MCF 10A (cell line): ENCODE measurements around the gene ASTN2. TPM values are rescaled to one million over a fixed set of nuclear protein-coding genes. Genes with fewer than 3 reads are reported as not detected.

Experiments used
- BruUV-seq: library from RNA; stranded (reverse); fragments of 400-500 nt; replicated peaks from 2 replicates; lab custom pipeline; 2021; lab: Mats Ljungman, UMichigan
- CTCF ChIA-PET: fragments of 300-600 bp; sonication (Branson Sonifier 250); formaldehyde crosslinking; extraction: SDS; loops from one replicate; lab custom pipeline; 2021; ENCODE audit warnings: antibody characterized with exemption, inconsistent platforms; lab: Yijun Ruan, JAX
- POLR2A ChIA-PET: fragments of 300-600, 350-650 bp; sonication (Branson Sonifier 250); formaldehyde crosslinking; extraction: SDS; loops from one replicate; lab custom pipeline; 2020; ENCODE audit warnings: antibody characterized with exemption, inconsistent platforms; lab: Yijun Ruan, JAX
- DNase-seq: peaks from one replicate; pipeline ENCODE4 v3.0.0-alpha.2; 2018; ENCODE audit not compliant: unreplicated experiment
- H3K27ac Mint-ChIP-seq: one replicate; pipeline ENCODE4 v1.8.0; 2022; ENCODE audit warnings: mild to moderate bottlenecking, low read depth, mixed read lengths; ENCODE audit not compliant: unreplicated experiment
- H3K27me3 Mint-ChIP-seq: one replicate; pipeline ENCODE4 v1.8.0; 2022; ENCODE audit warnings: mixed read lengths; ENCODE audit not compliant: insufficient read depth, unreplicated experiment
- H3K36me3 Mint-ChIP-seq: one replicate; pipeline ENCODE4 v1.8.0; 2022; ENCODE audit warnings: mild to moderate bottlenecking, moderate library complexity, mixed read lengths; ENCODE audit not compliant: insufficient read depth, unreplicated experiment
- H3K4me1 Mint-ChIP-seq: one replicate; pipeline ENCODE4 v1.8.0; 2022; ENCODE audit warnings: mixed read lengths; ENCODE audit not compliant: insufficient read depth, unreplicated experiment
- H3K4me3 Mint-ChIP-seq: one replicate; pipeline ENCODE4 v1.8.0; 2022; ENCODE audit warnings: mild to moderate bottlenecking, moderate library complexity, mixed read lengths; ENCODE audit not compliant: unreplicated experiment
- H3K9me3 Mint-ChIP-seq: one replicate; pipeline ENCODE4 v1.8.0; 2022; ENCODE audit warnings: mixed read lengths; ENCODE audit not compliant: unreplicated experiment
- CTCF ChIP-seq: fragments of 200-600 bp; IDR thresholded peaks from one replicate; pipeline ENCODE4 v1.8.0; 2022; ENCODE audit warnings: antibody characterized with exemption, mild to moderate bottlenecking; ENCODE audit not compliant: unreplicated experiment
- intact Hi-C: fragments of 100-400 bp; cut with micrococcal nuclease; formaldehyde crosslinking; loops from 2 replicates; pipeline ENCODE4 v1.14.1; 2022
- total RNA-seq: library from RNA; stranded (reverse); gene quantifications from 2 replicates; pipeline ENCODE4 v1.2.3, GENCODE V29; 2022

The ASTN2 gene
- total RNA-seq, 1 experiment from 2014 or later = 1.8 TPM

- Mint-ChIP-seq H3K27ac (peak overlapping the region; percentile 91), H3K9me3 (no peaks in the 10 kb centered on the region), H3K36me3 (peaks cover 13% of the 10 kb centered on the region), H3K27me3 (no peaks in the 10 kb centered on the region), H3K4me3 (peak overlapping the region; percentile 41), H3K4me1 (peaks cover 33% of the 10 kb centered on the region)
- ChIA-PET POLR2A (interaction anchor here (0.6 to 7.0 kb wide), 9 partner anchors 9 to 1590 kb away, joined by 3 to 63 read pairs (median 5); no protein-coding TSS in a partner anchor), CTCF (interaction anchor here (0.6 to 11.8 kb wide), 12 partner anchors 9 to 640 kb away, joined by 3 to 483 read pairs (median 3); no protein-coding TSS in a partner anchor)
- TF ChIP-seq CTCF = no peak
- intact Hi-C loops = loop anchor here (1.0 to 2.0 kb wide), 2 partner anchors 18 to 49 kb away; no protein-coding TSS in a partner anchor
- no TSS peak for BruUV-seq
- DNase-seq = peak; percentile 93
Observed at GRCh38 chr9:116855881-116856662, 558.8 kb downstream of the ASTN2 start.

DNA sequence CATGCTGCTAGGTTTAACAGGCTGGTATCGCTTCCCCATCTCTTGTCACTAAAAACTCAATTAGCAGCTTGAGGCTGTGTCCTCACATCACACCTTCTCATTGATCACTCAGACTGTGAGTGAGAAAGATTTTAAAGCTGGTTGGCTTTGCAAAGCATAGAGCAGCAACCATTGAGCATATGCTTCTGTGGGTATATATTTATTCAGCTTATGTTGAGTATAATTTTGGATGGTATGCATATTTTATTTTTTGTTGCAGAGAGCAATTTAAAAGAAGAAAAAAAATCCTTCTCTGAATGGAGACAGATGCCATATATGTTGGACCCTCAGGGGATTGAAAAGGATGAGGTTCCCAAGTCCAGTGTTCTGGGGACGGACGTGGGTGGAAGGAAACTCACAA lies 565.1 kb downstream of the ASTN2 start:
- CTCF ChIA-PET = interaction anchor here (0.6 to 1.7 kb wide), 3 partner anchors 10 to 698 kb away, joined by 3 to 6 read pairs (median 4); no protein-coding TSS in a partner anchor
- POLR2A ChIA-PET = interaction anchor here (3.8 kb wide), 1 partner anchor 12 kb away, joined by 14 read pairs; no protein-coding TSS in a partner anchor
- intact Hi-C loops = no loop called here
- no peak overlapping the region for H3K27ac Mint-ChIP-seq
- no peaks in the 10 kb centered on the region for H3K9me3 Mint-ChIP-seq
- H3K36me3 Mint-ChIP-seq = peaks cover 35% of the 10 kb centered on the region
- H3K27me3 Mint-ChIP-seq = no peaks in the 10 kb centered on the region
- BruUV-seq = no TSS peak
- H3K4me1 Mint-ChIP-seq = no peaks in the 10 kb centered on the region
- no peak for DNase-seq
- H3K4me3 Mint-ChIP-seq = no peak overlapping the region
- no peak for TF ChIP-seq CTCF

DNA sequence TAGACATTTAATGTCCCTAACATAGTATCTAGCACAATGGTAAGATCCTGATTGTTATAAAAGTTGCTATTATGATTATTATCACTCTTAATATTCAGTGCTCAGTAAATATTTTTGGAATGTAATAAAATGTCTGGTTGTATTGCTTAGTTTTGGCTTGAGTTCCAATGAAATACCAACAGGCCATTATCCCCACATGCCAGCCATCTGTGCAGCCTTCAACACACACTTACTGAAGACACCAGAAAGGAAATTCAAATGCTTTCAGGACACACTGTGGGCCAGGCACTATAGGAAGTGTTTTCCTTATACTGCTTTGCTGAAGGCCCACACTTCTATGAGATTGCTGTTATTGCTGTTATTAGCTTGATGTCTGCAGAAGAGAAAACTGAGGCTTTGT lies 570.2 kb downstream of the ASTN2 start:
- CTCF ChIA-PET = interaction anchor here (1.7 to 3.1 kb wide), 2 partner anchors 11 to 16 kb away, joined by 6 to 15 read pairs; no protein-coding TSS in a partner anchor
- DNase-seq = no peak
- H3K27ac Mint-ChIP-seq = peak overlapping the region; percentile 79
- H3K36me3 Mint-ChIP-seq = peaks cover 28% of the 10 kb centered on the region
- no peaks in the 10 kb centered on the region for H3K27me3 Mint-ChIP-seq
- POLR2A ChIA-PET = interaction anchor here (0.6 to 1.5 kb wide), 2 partner anchors 11 to 304 kb away, joined by 4 to 7 read pairs; no protein-coding TSS in a partner anchor
- TF ChIP-seq CTCF = no peak
- BruUV-seq = no TSS peak
- intact Hi-C loops = no loop called here
- no peaks in the 10 kb centered on the region for H3K9me3 Mint-ChIP-seq
- peaks cover 15% of the 10 kb centered on the region for H3K4me1 Mint-ChIP-seq
- no peak overlapping the region for H3K4me3 Mint-ChIP-seq
